Measurements from ENCODE around the gene TCF20. TPM values are rescaled to one million over a fixed set of nuclear protein-coding genes. Genes with fewer than 3 reads are reported as not detected.
A peak's percentile ranks its signal among the peaks of the same experiment; 100 is the strongest.

Gene TCF20
- 67.0 and 81.3 TPM in 2 replicates for total RNA-seq
- total RNA-seq (2013) = 29.9 TPM
- polyA plus RNA-seq = 16.4 and 20.9 TPM in 2 replicates
- 34.0 and 48.7 TPM in 2 replicates for polyA minus RNA-seq

DNA sequence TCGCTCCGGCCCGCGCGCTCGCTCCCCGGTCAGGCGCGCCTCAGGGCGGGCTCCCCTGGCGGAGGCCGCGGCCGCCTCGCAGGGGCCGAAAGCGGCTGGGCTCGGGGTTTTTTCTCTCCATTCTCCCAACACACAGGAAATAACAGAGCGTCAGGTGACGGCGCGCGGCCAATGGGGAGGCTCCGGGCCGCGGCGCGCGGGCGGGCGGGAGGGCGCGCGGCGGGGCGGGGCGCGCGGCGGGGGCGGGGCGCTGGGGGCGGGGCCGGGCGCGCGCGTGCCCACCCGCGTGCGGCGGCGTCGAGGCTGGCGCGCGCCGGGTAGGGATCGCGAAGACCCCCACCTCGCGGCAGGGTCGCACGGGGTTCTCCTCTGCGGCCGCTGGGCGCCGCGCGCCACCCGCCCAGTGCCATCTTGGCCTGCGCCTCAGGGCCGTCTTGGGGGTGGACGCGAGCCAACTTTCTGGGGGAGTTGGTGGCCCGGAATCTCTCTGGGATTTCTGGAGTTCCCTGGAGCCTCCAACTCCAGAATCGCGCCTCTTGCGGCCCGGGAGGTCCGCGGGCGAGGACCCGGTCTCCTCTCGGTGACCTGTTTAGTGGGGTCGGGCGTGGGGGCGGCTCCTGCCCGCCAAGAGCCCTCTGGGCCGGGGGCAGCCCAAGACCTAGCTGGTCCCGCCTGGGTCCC lies at the start of gene TCF20:
Gene TCF20 (minus strand): TSS at position 144 of the 681 bp plus-strand sequence. CDS start 55,348 bp downstream, outside the sequence.
- H3K4me2 ChIP-seq (replicated peaks; ENCODE audit: low read depth, low read length, poor library complexity, severe bottlenecking) = peak within 1 kb of the TSS; percentile 99
- H3K4me3 ChIP-seq (ENCODE audit: control extremely low read depth in 1 of 5, extremely low read depth in 1 of 5, insufficient read depth in 1 of 5, low read depth in 2 of 5, low read length in 4 of 5) = peak within 1 kb of the TSS; percentile 34 to 93 (median 87)
- Mint-ChIP-seq H3K27ac (peak within 1 kb of the TSS; percentile 87), H3K4me1 (peaks cover 26% of the 10 kb centered on the region), H3K4me3 (peak within 1 kb of the TSS; percentile 91), H3K27me3 (no peaks in the 10 kb centered on the region), H3K9me3 (ENCODE audit: insufficient read depth) (no peaks in the 10 kb centered on the region)
- peaks cover 51% of the 10 kb centered on the region for H3K79me2 ChIP-seq (ENCODE audit: control insufficient read depth, insufficient read depth, low read length)
- peaks cover 14 to 19% of the 10 kb centered on the region in 2 donors for H3K4me1 ChIP-seq (ENCODE audit: control insufficient read depth in 2 of 2, insufficient read depth in 2 of 2, low read length in 2 of 2)
- ChIA-PET CTCF (no interaction called here), POLR2A (no interaction called here)
- no peaks in the 10 kb centered on the region for H3K27me3 ChIP-seq (replicated peaks in 1 of 4; ENCODE audit: control extremely low read depth in 1 of 4, control insufficient read depth in 3 of 4, insufficient read depth in 4 of 4, low read length in 3 of 4)
- H3K27ac ChIP-seq (ENCODE audit: low read length in 2 of 2) = peak within 1 kb of the TSS; percentile 61 to 86
- H3K9ac ChIP-seq (ENCODE audit: low read length) = peak within 1 kb of the TSS; percentile 95
- no peaks in the 10 kb centered on the region for H3K36me3 ChIP-seq (replicated peaks in 1 of 2; ENCODE audit: control extremely low read depth in 1 of 2, control insufficient read depth in 1 of 2, extremely low read depth in 1 of 2, insufficient read depth in 2 of 2, low read length in 1 of 2)
- WGBS (ENCODE audit: insufficient coverage) = 11% methylated on average over 78 of the region's 91 CpGs
- H3K9me3 ChIP-seq (ENCODE audit: control extremely low read depth in 1 of 3, control insufficient read depth in 2 of 3, insufficient read depth in 1 of 3, low read length in 2 of 3) = peaks cover 0 to 5% (median 0%) of the 10 kb centered on the region in 3 donors
- peak within 1 kb of the TSS; percentile 93 for H2AFZ ChIP-seq (ENCODE audit: insufficient read depth, low read depth, low read length, poor library complexity, severe bottlenecking)
- TF ChIP-seq, protein P1, sequence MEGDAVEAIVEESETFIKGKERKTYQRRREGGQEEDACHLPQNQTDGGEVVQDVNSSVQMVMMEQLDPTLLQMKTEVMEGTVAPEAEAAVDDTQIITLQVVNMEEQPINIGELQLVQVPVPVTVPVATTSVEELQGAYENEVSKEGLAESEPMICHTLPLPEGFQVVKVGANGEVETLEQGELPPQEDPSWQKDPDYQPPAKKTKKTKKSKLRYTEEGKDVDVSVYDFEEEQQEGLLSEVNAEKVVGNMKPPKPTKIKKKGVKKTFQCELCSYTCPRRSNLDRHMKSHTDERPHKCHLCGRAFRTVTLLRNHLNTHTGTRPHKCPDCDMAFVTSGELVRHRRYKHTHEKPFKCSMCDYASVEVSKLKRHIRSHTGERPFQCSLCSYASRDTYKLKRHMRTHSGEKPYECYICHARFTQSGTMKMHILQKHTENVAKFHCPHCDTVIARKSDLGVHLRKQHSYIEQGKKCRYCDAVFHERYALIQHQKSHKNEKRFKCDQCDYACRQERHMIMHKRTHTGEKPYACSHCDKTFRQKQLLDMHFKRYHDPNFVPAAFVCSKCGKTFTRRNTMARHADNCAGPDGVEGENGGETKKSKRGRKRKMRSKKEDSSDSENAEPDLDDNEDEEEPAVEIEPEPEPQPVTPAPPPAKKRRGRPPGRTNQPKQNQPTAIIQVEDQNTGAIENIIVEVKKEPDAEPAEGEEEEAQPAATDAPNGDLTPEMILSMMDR (IDR thresholded peaks at IDR 0.05) = no peak
- TF ChIP-seq EZH2 (IDR thresholded peaks at IDR 0.05; ENCODE audit: borderline replicate concordance, insufficient read depth, low read depth, low read length, poor library complexity, severe bottlenecking) = no peak
- intact Hi-C loops (cut with micrococcal nuclease) = loop anchor here (1.0 kb wide), 2 partner anchors 180 to 200 kb away; partner anchors contain the start of genes NAGA and NDUFA6
- DNase-seq (peak; percentile 90), ATAC-seq (ENCODE audit: low read depth) (peak; percentile 81)
- peaks cover 55% of the 10 kb centered on the region for H4K20me1 ChIP-seq (ENCODE audit: control insufficient read depth, insufficient read depth, low read length, poor library complexity, severe bottlenecking)

DNA sequence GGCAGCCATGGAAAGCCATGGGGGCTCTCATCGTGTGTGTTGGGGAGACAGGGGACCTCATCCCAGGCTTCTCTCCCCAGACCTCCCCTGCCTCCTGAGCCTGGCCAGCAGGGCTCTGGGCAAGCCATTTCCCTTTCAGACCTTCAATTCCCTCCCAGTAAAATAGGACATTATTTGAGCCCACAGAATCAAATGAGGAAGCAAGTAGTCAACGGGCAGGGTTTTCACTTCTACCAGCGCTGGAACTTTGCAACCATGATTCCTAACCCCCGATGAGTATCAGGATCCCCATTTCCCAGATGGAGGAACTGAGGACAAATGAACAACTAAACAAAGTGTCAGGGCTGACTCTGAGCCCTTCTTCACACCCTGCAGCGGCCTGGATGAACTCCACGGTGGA lies 48.9 kb upstream of the TCF20 start:
- ChIA-PET POLR2A (no interaction called here), CTCF (no interaction called here)
- Histone ChIP-seq H3K27ac (ENCODE audit: low read length in 2 of 2) (no peak overlapping the region), H3K36me3 (replicated peaks in 1 of 2; ENCODE audit: control extremely low read depth in 1 of 2, control insufficient read depth in 1 of 2, extremely low read depth in 1 of 2, insufficient read depth in 2 of 2, low read length in 1 of 2) (no peaks in the 10 kb centered on the region), H3K4me2 (replicated peaks; ENCODE audit: low read depth, low read length, poor library complexity, severe bottlenecking) (no peak overlapping the region), H3K4me1 (ENCODE audit: control insufficient read depth in 2 of 2, insufficient read depth in 2 of 2, low read length in 2 of 2) (peaks cover 0 to 4% of the 10 kb centered on the region in 2 donors), H3K9me3 (ENCODE audit: control extremely low read depth in 1 of 3, control insufficient read depth in 2 of 3, insufficient read depth in 1 of 3, low read length in 2 of 3) (peaks cover 0 to 4% (median 0%) of the 10 kb centered on the region in 3 donors), H3K79me2 (ENCODE audit: control insufficient read depth, insufficient read depth, low read length) (no peaks in the 10 kb centered on the region), H3K4me3 (ENCODE audit: control extremely low read depth in 1 of 5, extremely low read depth in 1 of 5, insufficient read depth in 1 of 5, low read depth in 2 of 5, low read length in 4 of 5) (no peak overlapping the region), H4K20me1 (ENCODE audit: control insufficient read depth, insufficient read depth, low read length, poor library complexity, severe bottlenecking) (no peaks in the 10 kb centered on the region), H3K9ac (ENCODE audit: low read length) (no peak overlapping the region), H3K27me3 (replicated peaks in 1 of 4; ENCODE audit: control extremely low read depth in 1 of 4, control insufficient read depth in 3 of 4, insufficient read depth in 4 of 4, low read length in 3 of 4) (peaks cover 0 to 10% (median under 1%) of the 10 kb centered on the region in 4 experiments), H2AFZ (ENCODE audit: insufficient read depth, low read depth, low read length, poor library complexity, severe bottlenecking) (no peak overlapping the region)
- intact Hi-C loops (cut with micrococcal nuclease) = no loop called here
- ATAC-seq (ENCODE audit: low read depth) (no peak), DNase-seq (no peak)
- TF ChIP-seq, protein P1 (IDR thresholded peaks at IDR 0.05) = no peak
- TF ChIP-seq EZH2 (IDR thresholded peaks at IDR 0.05; ENCODE audit: borderline replicate concordance, insufficient read depth, low read depth, low read length, poor library complexity, severe bottlenecking) = no peak
- no peak overlapping the region for H3K4me3 Mint-ChIP-seq
- H3K9me3 Mint-ChIP-seq (ENCODE audit: insufficient read depth) = no peaks in the 10 kb centered on the region
- H3K4me1 Mint-ChIP-seq = peaks cover 10% of the 10 kb centered on the region
- no peak overlapping the region for H3K27ac Mint-ChIP-seq
- H3K27me3 Mint-ChIP-seq = peaks cover 19% of the 10 kb centered on the region
- 72% methylated on average over 5 of the region's 6 CpGs for WGBS (ENCODE audit: insufficient coverage)

All from B cell (primary cell).